VCaP (cell line): ENCODE results near the gene COL25A1.

Experiments used
- H3K27ac ChIP-seq: fragments of 450-650 bp; 2 replicates; pipeline ENCODE4 v1.5.1; 2017
- CTCF ChIP-seq: fragments of 450-650 bp; conservative IDR thresholded peaks from 2 replicates; pipeline ENCODE4 v1.5.1; 2017; ENCODE audit warnings: mild to moderate bottlenecking, moderate library complexity

Gene COL25A1

GRCh38 chr4:109157696-109158095 lies 144.8 kb downstream of the COL25A1 start:
- no peak overlapping the region for H3K27ac ChIP-seq
- no peak for TF ChIP-seq CTCF

- no peak for TF ChIP-seq CTCF
- H3K27ac ChIP-seq, result no peak overlapping the region
Measured at GRCh38 chr4:109157205-109157604, 145.3 kb downstream of the COL25A1 start.

- no peak overlapping the region for H3K27ac ChIP-seq
- TF ChIP-seq CTCF, result no peak
Measured at GRCh38 chr4:109156356-109156755, 146.1 kb downstream of the COL25A1 start.

GRCh38 chr4:109155682-109156283 lies 146.7 kb downstream of the COL25A1 start:
- TF ChIP-seq CTCF, result no peak
- no peak overlapping the region for H3K27ac ChIP-seq

- no peak for TF ChIP-seq CTCF
- H3K27ac ChIP-seq, result no peak overlapping the region
Measured at GRCh38 chr4:109155084-109155483, 147.4 kb downstream of the COL25A1 start.

GRCh38 chr4:109154424-109154823 lies 148.0 kb downstream of the COL25A1 start:
- no peak for TF ChIP-seq CTCF
- no peak overlapping the region for H3K27ac ChIP-seq

GRCh38 chr4:109149836-109150235 lies 152.6 kb downstream of the COL25A1 start:
- no peak for TF ChIP-seq CTCF
- H3K27ac ChIP-seq, result no peak overlapping the region
